K562 (cell line): ENCODE data around the gene STYX.
"Not testable (repeated sequence)": the region's sequence is repeated elsewhere in the genome, so short reads cannot be mapped to it uniquely, and the experiment has no call there.

Experiments
- CHD4 ChIP-seq: fragments of 200-600 bp; sonication (generic); IDR thresholded peaks from 3 replicates; pipeline ENCODE4 v1.6.1; 2012; ENCODE audit warnings: low read depth, mild to moderate bottlenecking, mixed read lengths, low read length, inconsistent platforms; ENCODE audit not compliant: insufficient read depth, insufficient replicate concordance, poor library complexity, severe bottlenecking
- CTCF ChIP-seq, 3 experiments: IDR thresholded peaks in 2 of 3; conservative IDR thresholded peaks in 1 of 3; 2 replicates each; pipeline ENCODE4 v1.5.1; 2011 to 2012; ENCODE audit warnings: low read length in 3 of 3, mild to moderate bottlenecking in 3 of 3, control low read depth in 2 of 3, improper control_type of control experiment in 1 of 3, inconsistent platforms in 1 of 3, low read depth in 1 of 3, mixed read lengths in 1 of 3, moderate library complexity in 1 of 3; ENCODE audit not compliant: insufficient read depth in 2 of 3
- RBFOX2 ChIP-seq: fragments of 200-400 bp; formaldehyde crosslinking; IDR thresholded peaks from 2 replicates; pipeline ENCODE4 v1.6.1; 2017; ENCODE audit warnings: low read depth, mild to moderate bottlenecking, low read length, moderate library complexity
- SREBF1 ChIP-seq: fragments of 150-350 bp; IDR thresholded peaks from 2 replicates; pipeline ENCODE4 v1.6.1; 2014; ENCODE audit warnings: antibody characterized with exemption, low read depth, low read length, borderline replicate concordance
- TSC22D4 ChIP-seq: fragments of 450-650 bp; IDR thresholded peaks from 2 replicates; pipeline ENCODE4 v1.6.1; 2016; ENCODE audit warnings: missing genetic modification characterization, missing biosample characterization, control low read depth
- ZBTB1 ChIP-seq: sonication (generic); formaldehyde crosslinking; IDR thresholded peaks from 2 replicates; pipeline ENCODE4 v1.8.1; 2023; ENCODE audit warnings: missing genetic modification reagents, low read depth, mild to moderate bottlenecking, borderline replicate concordance
- ZFP1 ChIP-seq: fragments of 450-650 bp; formaldehyde crosslinking; IDR thresholded peaks from 2 replicates; pipeline ENCODE4 v1.4.0; 2020; ENCODE audit warnings: mild to moderate bottlenecking, mixed read lengths

GRCh38 chr14:52729035-52729434 is 931 bp upstream of the STYX start:
- not testable (repeated sequence) for TF ChIP-seq RBFOX2; CTCF (IDR thresholded peaks at IDR 0.05 in 2 of 3, conservative IDR thresholded peaks at IDR 0.05 in 1 of 3; ENCODE audit: insufficient read depth in 2 of 3, low read depth in 1 of 3, low read length in 3 of 3); SREBF1; ZFP1 (CRISPR knock-in tag); CHD4; ZBTB1; TSC22D4 (tag)
